ENCODE results near the gene SYNPO2. TPM values are rescaled to one million over a fixed set of nuclear protein-coding genes. Genes with fewer than 3 reads are reported as not detected.

The SYNPO2 gene
- total RNA-seq, 4 donors from 2014 or later = 1,547 to 3,168 (median 2,047) TPM

DNA sequence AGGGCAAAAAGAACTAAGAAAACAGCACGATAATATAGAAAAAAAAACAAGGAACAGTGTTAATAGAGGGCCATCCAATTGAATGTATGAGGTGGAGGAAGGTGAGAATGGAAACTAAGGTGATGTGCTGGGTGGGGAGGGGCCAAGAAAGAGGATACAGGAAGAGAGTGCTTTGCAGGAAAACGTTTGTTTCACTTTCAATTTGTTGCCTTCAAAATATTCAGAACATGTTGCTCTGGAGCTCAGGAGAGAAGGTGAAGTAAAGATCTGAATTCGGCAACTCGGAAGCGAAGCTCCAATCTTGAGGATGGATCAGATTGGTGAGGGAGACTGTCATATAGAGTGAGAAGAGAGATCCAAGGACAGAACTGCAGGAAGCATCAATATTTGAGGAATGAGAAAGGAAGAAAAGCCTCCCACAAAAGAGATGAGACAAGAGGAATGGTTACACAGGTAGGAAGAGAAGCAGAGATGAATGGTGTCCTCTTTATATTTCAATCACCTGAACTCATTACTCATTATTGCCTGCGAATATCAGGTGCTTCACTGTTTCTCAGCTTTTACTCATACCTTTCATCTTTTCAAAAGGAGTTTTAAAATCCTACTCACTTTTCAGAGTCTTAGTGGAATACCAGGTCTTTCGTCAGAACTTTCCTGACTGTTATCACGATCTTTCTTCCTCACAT lies 38.0 kb upstream of the SYNPO2 start:
- Histone ChIP-seq H3K36me3 (no peaks in the 10 kb centered on the region), H3K27me3 (no peaks in the 10 kb centered on the region), H3K27ac (peak overlapping the region in 2 of 4 donors; percentile 5 to 9), H3K9me3 (no peaks in the 10 kb centered on the region), H3K4me1 (peaks cover 0 to 7% (median 0%) of the 10 kb centered on the region in 3 donors), H3K4me3 (peak overlapping the region; percentile 40 to 62)
- WGBS, 2 donors (ENCODE audit: low coverage in 1 of 2) = 39 to 42% methylated on average over 5 to 8 of the region's 8 CpGs
- TF ChIP-seq POLR2A (IDR thresholded peaks at IDR 0.05) (no peak), CTCF (IDR thresholded peaks at IDR 0.05) (no peak), EP300 (IDR thresholded peaks at IDR 0.05) (no peak), POLR2AphosphoS5 (IDR thresholded peaks at IDR 0.05) (no peak)
- no peak for ATAC-seq

- TF ChIP-seq POLR2A (IDR thresholded peaks at IDR 0.05) (no peak), EP300 (IDR thresholded peaks at IDR 0.05) (no peak), POLR2AphosphoS5 (IDR thresholded peaks at IDR 0.05) (no peak), CTCF (IDR thresholded peaks at IDR 0.05) (no peak)
- WGBS, 2 donors (ENCODE audit: low coverage in 1 of 2) = 61 to 64% methylated on average over 2 of the region's 2 CpGs
- Histone ChIP-seq H3K4me3 (no peak overlapping the region), H3K36me3 (no peaks in the 10 kb centered on the region), H3K4me1 (no peaks in the 10 kb centered on the region), H3K27ac (no peak overlapping the region), H3K27me3 (no peaks in the 10 kb centered on the region), H3K9me3 (no peaks in the 10 kb centered on the region)
- no peak for ATAC-seq
Observed at GRCh38 chr4:118857760-118858159, 30.9 kb upstream of the SYNPO2 start.

- Histone ChIP-seq H3K9me3 (no peaks in the 10 kb centered on the region), H3K27me3 (no peaks in the 10 kb centered on the region), H3K36me3 (no peaks in the 10 kb centered on the region), H3K4me1 (no peaks in the 10 kb centered on the region), H3K4me3 (no peak overlapping the region), H3K27ac (no peak overlapping the region)
- no peak for TF ChIP-seq EP300 (IDR thresholded peaks at IDR 0.05)
- no peak for TF ChIP-seq POLR2A (IDR thresholded peaks at IDR 0.05)
- no peak for TF ChIP-seq POLR2AphosphoS5 (IDR thresholded peaks at IDR 0.05)
- no peak for TF ChIP-seq CTCF (IDR thresholded peaks at IDR 0.05)
- WGBS, 2 donors (ENCODE audit: low coverage in 1 of 2) = 65 to 92% methylated on average over 2 of the region's 2 CpGs
- no peak for ATAC-seq
Observed at GRCh38 chr4:118858779-118859178, 29.9 kb upstream of the SYNPO2 start.

- no peaks in the 10 kb centered on the region for H3K9me3 ChIP-seq
- H3K36me3 ChIP-seq = no peaks in the 10 kb centered on the region
- 18 to 30% methylated on average over 3 to 5 of the region's 5 CpGs for WGBS, 2 donors (ENCODE audit: low coverage in 1 of 2)
- ATAC-seq = no peak
- H3K27ac ChIP-seq = no peak overlapping the region
- no peaks in the 10 kb centered on the region for H3K27me3 ChIP-seq
- peaks cover 0 to 20% (median 6%) of the 10 kb centered on the region in 3 donors for H3K4me1 ChIP-seq
- TF ChIP-seq CTCF (IDR thresholded peaks at IDR 0.05) (peak; percentile 48 to 67 (median 54)), POLR2AphosphoS5 (IDR thresholded peaks at IDR 0.05) (peak; percentile 51), EP300 (IDR thresholded peaks at IDR 0.05) (no peak)
- H3K4me3 ChIP-seq = no peak overlapping the region
Observed at GRCh38 chr4:118865091-118865708, 23.5 kb upstream of the SYNPO2 start.

DNA sequence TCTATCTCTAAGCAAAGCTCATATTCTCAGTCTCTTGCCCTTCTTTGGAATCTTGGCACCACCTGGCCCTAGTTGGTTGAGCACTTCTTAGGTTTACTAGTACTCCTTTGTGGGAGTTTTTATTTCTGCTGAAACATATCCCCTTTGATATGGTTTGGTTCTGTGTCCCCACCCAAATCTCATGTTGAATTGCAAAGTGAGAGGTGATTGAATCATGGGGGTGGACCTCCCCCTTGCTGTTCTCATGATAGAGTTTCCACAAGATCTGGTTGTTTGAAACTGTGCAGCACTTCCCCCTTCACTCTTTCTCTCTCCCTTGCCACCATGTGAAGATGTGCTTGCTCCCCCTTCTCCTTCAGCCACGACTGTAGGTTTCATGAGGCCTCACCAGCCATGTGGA lies 22.2 kb upstream of the SYNPO2 start:
- TF ChIP-seq POLR2A (IDR thresholded peaks at IDR 0.05) (no peak), POLR2AphosphoS5 (IDR thresholded peaks at IDR 0.05) (no peak), CTCF (IDR thresholded peaks at IDR 0.05) (no peak), EP300 (IDR thresholded peaks at IDR 0.05) (no peak)
- peaks cover 0 to 25% (median 8%) of the 10 kb centered on the region in 3 donors for H3K4me1 ChIP-seq
- 91% methylated on average over 1 of the region's 1 CpG; no CpG with 5 or more reads in 1 of the 2 donors for WGBS, 2 donors (ENCODE audit: low coverage in 1 of 2)
- H3K9me3 ChIP-seq = no peaks in the 10 kb centered on the region
- H3K27ac ChIP-seq = no peak overlapping the region
- H3K4me3 ChIP-seq = no peak overlapping the region
- no peaks in the 10 kb centered on the region for H3K36me3 ChIP-seq
- H3K27me3 ChIP-seq = no peaks in the 10 kb centered on the region
- no peak for ATAC-seq
